AG04450 (cell line): ENCODE results near the gene HDAC10. TPM values are rescaled to one million over a fixed set of nuclear protein-coding genes. Genes with fewer than 3 reads are reported as not detected.

ENCODE experiments used
- CTCF ChIA-PET: fragments of 300-600, 350-600 bp; formaldehyde crosslinking; extraction: SDS; loops from one replicate; lab custom pipeline; 2022; ENCODE audit warnings: antibody characterized with exemption, inconsistent platforms; lab: Charles Lee
- POLR2A ChIA-PET: fragments of 350-600 bp; formaldehyde crosslinking; extraction: SDS; loops from one replicate; lab custom pipeline; 2021; ENCODE audit warnings: antibody characterized with exemption, inconsistent platforms; lab: Yijun Ruan, JAX
- DNase-seq: peaks from one replicate; pipeline ENCODE4 v3.0.0-alpha.2; 2011; ENCODE audit warnings: low read depth, low spot score
- H3K27ac ChIP-seq: one replicate; pipeline ENCODE4 v1.5.1; 2012; ENCODE audit warnings: low read depth, low read length, control low read depth
- H3K27me3 ChIP-seq: one replicate; pipeline ENCODE4 v1.6.0; 2012; ENCODE audit warnings: low read length; ENCODE audit not compliant: control insufficient read depth, insufficient read depth
- H3K4me3 ChIP-seq: 2 replicates; pipeline ENCODE4 v1.5.1; 2011; ENCODE audit warnings: mild to moderate bottlenecking, low read depth, low read length, control low read depth
- H3K9me3 ChIP-seq: 2 replicates; pipeline ENCODE4 v1.5.1; 2012; ENCODE audit warnings: low read length; ENCODE audit not compliant: control insufficient read depth, insufficient read depth
- polyA plus RNA-seq: library from polyadenylated mRNA; depleted of rRNA; stranded (reverse); fragments of >200 nt; gene quantifications from 2 replicates; pipeline ENCODE4 v1.2.3, GENCODE V29; 2011
- TF ChIP-seq, protein P1 (sequence below): IDR thresholded peaks from 2 replicates; pipeline ENCODE4 v1.5.1; 2011; ENCODE audit warnings: low read depth, low read length, control low read depth, inconsistent platforms

The HDAC10 gene
- polyA plus RNA-seq, 1 experiment: 7.0 TPM

DNA sequence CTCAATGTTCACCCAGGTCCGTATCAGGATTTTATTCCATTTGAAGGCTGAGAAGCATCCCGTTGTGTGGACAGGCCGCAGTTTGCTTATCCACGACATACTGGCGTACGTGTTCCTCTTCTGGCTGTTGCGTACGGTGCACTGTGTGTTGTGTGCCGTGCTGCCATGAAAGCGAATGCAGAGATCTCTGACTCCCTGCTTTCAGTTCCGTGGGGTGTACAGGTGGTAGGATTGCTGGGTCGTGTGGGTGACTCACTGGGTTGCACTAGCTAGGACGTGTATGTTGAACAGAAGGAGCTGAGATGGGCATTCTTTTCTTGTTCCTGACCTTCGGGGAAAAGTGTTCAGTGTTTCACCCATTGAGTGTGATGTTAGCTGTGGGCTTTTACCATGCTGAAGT is 39.9 kb downstream of the HDAC10 start:
- CTCF ChIA-PET: no interaction called here
- Histone ChIP-seq H3K4me3 (no peak overlapping the region), H3K9me3 (no peaks in the 10 kb centered on the region; the same call in 1 of the 2 replicates), H3K27me3 (no peaks in the 10 kb centered on the region), H3K27ac (no peak overlapping the region)
- POLR2A ChIA-PET: no interaction called here
- no peak for DNase-seq
- TF ChIP-seq, protein P1, sequence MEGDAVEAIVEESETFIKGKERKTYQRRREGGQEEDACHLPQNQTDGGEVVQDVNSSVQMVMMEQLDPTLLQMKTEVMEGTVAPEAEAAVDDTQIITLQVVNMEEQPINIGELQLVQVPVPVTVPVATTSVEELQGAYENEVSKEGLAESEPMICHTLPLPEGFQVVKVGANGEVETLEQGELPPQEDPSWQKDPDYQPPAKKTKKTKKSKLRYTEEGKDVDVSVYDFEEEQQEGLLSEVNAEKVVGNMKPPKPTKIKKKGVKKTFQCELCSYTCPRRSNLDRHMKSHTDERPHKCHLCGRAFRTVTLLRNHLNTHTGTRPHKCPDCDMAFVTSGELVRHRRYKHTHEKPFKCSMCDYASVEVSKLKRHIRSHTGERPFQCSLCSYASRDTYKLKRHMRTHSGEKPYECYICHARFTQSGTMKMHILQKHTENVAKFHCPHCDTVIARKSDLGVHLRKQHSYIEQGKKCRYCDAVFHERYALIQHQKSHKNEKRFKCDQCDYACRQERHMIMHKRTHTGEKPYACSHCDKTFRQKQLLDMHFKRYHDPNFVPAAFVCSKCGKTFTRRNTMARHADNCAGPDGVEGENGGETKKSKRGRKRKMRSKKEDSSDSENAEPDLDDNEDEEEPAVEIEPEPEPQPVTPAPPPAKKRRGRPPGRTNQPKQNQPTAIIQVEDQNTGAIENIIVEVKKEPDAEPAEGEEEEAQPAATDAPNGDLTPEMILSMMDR: no peak

DNA sequence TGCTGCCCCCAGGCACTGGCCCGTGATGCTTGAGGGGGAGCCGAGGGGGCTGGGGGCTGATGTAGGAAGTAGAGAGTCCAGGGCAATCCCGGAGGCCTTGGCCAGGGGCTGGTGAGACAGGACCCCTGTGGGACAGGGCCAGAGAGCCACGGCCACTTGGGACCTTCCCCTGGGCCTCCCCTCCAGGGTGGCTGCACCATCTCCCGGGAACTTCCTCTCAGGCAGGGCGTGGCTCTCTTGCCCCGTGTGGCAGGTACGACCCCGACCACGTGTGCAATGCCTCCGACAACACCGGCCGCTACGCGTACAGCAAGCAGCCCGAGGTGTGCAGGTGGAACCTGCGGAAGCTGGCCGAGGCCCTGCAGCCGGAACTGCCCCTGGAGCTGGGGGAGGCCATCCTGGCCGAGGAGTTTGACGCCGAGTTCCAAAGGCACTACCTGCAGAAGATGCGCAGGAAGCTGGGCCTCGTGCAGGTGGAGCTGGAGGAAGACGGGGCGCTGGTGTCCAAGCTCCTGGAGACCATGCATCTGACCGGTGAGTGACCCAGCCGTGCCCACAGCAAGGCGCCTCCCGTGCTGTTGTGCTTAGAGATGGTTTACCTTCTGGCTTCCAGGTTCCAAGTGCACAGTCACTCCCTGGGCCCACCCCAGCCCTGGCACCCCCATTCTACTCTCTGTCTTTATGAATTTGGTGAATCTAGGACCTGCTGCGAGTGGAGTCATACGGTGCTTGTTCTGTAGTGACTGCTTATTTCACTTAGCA is 40.5 kb downstream of the HDAC10 start:
- TF ChIP-seq, protein P1: no peak
- ChIA-PET POLR2A (no interaction called here), CTCF (no interaction called here)
- DNase-seq: no peak
- H3K4me3 ChIP-seq: no peak overlapping the region
- H3K9me3 ChIP-seq: no peaks in the 10 kb centered on the region; the same call in 1 of the 2 replicates
- no peak overlapping the region for H3K27ac ChIP-seq
- H3K27me3 ChIP-seq: no peaks in the 10 kb centered on the region

DNA sequence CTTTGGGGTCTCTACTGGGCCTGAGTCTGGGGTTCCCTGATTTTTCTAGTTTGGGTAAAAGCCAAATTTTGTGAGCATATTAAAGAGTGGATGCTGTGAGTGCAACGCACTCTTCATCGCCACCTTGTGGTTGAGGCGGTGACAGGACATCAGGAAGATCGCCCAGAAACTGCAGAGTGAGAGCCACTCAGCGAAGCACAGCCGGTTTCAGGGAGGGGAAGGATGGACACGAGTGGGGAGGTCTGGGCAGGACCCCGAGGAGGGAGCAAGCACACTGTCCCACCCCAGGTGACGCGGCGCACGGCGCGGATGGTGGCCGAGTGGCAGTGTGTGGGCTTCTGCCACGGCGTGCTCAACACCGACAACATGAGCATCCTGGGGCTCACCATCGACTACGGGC is 41.2 kb downstream of the HDAC10 start:
- Histone ChIP-seq H3K27ac (no peak overlapping the region), H3K4me3 (no peak overlapping the region), H3K9me3 (no peaks in the 10 kb centered on the region; the same call in 1 of the 2 replicates), H3K27me3 (no peaks in the 10 kb centered on the region)
- CTCF ChIA-PET: no interaction called here
- POLR2A ChIA-PET: no interaction called here
- TF ChIP-seq, protein P1: peak; percentile 92
- no peak for DNase-seq

DNA sequence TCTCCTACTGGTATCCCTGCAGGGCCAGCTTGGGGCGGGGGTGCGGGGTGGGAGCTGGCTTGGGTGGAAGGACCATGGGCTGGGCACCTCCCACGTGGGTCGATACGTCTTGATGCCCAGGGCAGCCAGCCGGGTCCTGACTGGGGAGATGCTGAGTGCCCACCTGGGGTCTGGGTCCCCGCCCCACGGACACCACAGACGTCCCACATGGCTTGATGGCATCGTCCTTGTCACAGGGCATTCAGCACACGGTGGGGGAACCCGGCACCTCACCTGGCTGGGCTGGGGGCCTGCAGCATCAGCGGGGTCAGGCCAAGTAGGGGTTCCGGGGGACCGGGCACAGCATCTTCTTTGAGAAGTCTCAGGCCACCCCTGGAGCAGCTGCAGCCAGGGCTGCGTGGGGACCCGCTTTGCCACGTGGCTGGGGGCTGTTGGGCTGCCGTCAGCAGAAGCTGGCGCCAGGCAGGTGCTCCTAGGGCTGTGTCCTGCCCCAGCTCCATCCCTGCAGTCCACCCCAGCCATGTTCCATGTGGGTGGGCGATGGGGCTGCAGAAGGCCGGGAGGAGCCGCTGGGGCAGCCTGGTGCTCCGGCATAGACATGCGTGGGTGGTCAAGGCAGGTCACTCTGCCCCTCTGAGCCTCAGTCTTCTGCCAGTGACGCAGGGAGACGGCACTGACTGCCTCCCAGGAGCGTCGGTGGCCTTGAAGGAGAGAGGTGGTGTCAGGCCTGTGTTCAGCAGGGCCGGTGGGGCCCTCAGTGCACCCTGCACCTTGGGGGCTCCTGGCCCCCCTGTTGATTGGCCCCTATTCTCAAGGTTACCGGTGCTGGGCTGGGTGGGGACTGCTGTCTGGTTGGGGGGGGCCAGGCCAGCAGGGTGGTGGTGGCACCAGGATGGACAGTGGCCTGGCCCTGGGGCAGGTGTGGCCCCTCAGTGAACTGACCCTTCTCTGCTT is 41.8 kb downstream of the HDAC10 start:
- TF ChIP-seq, protein P1: no peak
- H3K27ac ChIP-seq: no peak overlapping the region
- no peak overlapping the region for H3K4me3 ChIP-seq
- H3K27me3 ChIP-seq: no peaks in the 10 kb centered on the region
- ChIA-PET POLR2A (no interaction called here), CTCF (interaction anchor here (0.7 kb wide), 1 partner anchor 415 kb away, joined by 3 read pairs; no protein-coding TSS in a partner anchor)
- no peak for DNase-seq
- no peaks in the 10 kb centered on the region; the same call in 1 of the 2 replicates for H3K9me3 ChIP-seq
